Measurements from ENCODE around the gene CD109. TPM values are rescaled to one million over a fixed set of nuclear protein-coding genes. Genes with fewer than 3 reads are reported as not detected.

CD109 gene
- total and polyA plus RNA-seq, 2 of the 4 experiments (the other 2 are of a cell fraction): 3.6 to 5.0 TPM

DNA sequence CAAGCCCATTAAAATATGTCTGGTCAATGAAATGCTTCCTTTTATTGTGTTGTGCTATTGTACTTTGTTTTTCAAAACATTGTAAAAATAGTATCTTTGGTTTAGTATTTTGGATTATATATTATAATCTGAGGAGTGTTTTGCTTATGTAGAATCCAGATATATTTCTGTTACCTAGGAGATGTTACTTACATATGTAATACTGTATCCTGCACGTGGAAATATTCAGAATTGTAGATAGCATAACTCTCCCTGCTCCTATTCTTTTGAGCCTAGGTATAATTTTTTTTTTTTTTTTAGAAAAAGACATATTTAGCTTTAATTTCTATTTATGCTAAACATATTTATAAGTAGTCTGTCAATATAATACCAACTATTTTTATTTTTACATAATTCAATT, 130.6 kb downstream of the CD109 start:
- WGBS, 2 experiments (ENCODE audit: extremely low coverage in 2 of 2, insufficient read length in 1 of 2): no CpG with 5 or more reads among the region's 1 CpG
- no TSS peak for BruUV-seq (replicated peaks)
- no peaks in the 10 kb centered on the region for H4K20me1 ChIP-seq (ENCODE audit: insufficient read depth, low read length)
- H2BK15ac ChIP-seq (ENCODE audit: low read depth, low read length): no peak overlapping the region
- H3K27ac ChIP-seq (ENCODE audit: insufficient read depth, low read length): no peak overlapping the region
- H2BK5ac ChIP-seq (ENCODE audit: low read depth, low read length, poor library complexity, severe bottlenecking): no peak overlapping the region
- no peaks in the 10 kb centered on the region for H3K9me1 ChIP-seq (ENCODE audit: insufficient read depth, low read length)
- H2AK5ac ChIP-seq (ENCODE audit: low read depth, low read length): no peak overlapping the region
- H2BK120ac ChIP-seq (ENCODE audit: low read depth, low read length): no peak overlapping the region
- no peak overlapping the region for H4K91ac ChIP-seq (ENCODE audit: insufficient read depth, low read depth, low read length)
- intact Hi-C loops (cut with micrococcal nuclease) (no loop called here), in situ Hi-C loops (cut with MboI; ENCODE audit: low sequenced_read_pairs) (no loop called here), dilution Hi-C loops (cut with HindIII; ENCODE audit: low sequenced_read_pairs, unreplicated experiment) (no loop called here)
- H3K4me3 ChIP-seq (ENCODE audit: insufficient read depth, low read depth, low read length): no peak overlapping the region
- H3K4ac ChIP-seq (ENCODE audit: low read depth, low read length): no peak overlapping the region
- no peaks in the 10 kb centered on the region for H3K9me3 ChIP-seq (ENCODE audit: control insufficient read depth, insufficient read depth, low read length)
- no peak overlapping the region for H2AFZ ChIP-seq (replicated peaks; ENCODE audit: low read length, poor library complexity)
- CTCF ChIA-PET: no interaction called here
- H3K79me1 ChIP-seq (ENCODE audit: low read depth in 1 of 2, low read length in 2 of 2): no peaks in the 10 kb centered on the region
- no peak overlapping the region for H3K9ac ChIP-seq (ENCODE audit: low read depth, low read length)
- no peak overlapping the region for H2BK20ac ChIP-seq (ENCODE audit: low read depth, low read length)
- no peak overlapping the region for H2AK9ac ChIP-seq (replicated peaks; ENCODE audit: low read depth, low read length, poor library complexity)
- H3K4me1 ChIP-seq (ENCODE audit: control insufficient read depth, insufficient read depth, low read length): no peaks in the 10 kb centered on the region
- H4K8ac ChIP-seq (ENCODE audit: low read depth in 2 of 2, low read length in 2 of 2): no peak overlapping the region
- no peak overlapping the region for H3K18ac ChIP-seq (ENCODE audit: low read depth, low read length)
- DNase-seq (no peak), ATAC-seq (ENCODE audit: low read depth) (no peak)
- no peak overlapping the region for H4K5ac ChIP-seq (ENCODE audit: low read depth, low read length)
- no peak overlapping the region for H3K23ac ChIP-seq (ENCODE audit: low read depth, low read length)
- no peaks in the 10 kb centered on the region for H3K36me3 ChIP-seq (ENCODE audit: control insufficient read depth, insufficient read depth, low read length)
- H3K14ac ChIP-seq (replicated peaks; ENCODE audit: low read depth, low read length): no peak overlapping the region
- no peak for TF ChIP-seq MXI1 (IDR thresholded peaks at IDR 0.05; ENCODE audit: borderline replicate concordance, low read depth, low read length)
- TF ChIP-seq CHD1 (IDR thresholded peaks at IDR 0.05; ENCODE audit: low read depth, low read length): no peak
- H3K56ac ChIP-seq (ENCODE audit: extremely low read depth, insufficient read depth, low read length): no peak overlapping the region
- no peak overlapping the region for H3K4me2 ChIP-seq (ENCODE audit: low read depth, low read length)
- POLR2A ChIA-PET (ENCODE audit: unreplicated experiment): no interaction called here
- H3K27me3 ChIP-seq (ENCODE audit: control insufficient read depth, insufficient read depth, low read length): no peaks in the 10 kb centered on the region

All from IMR-90 (cell line).